AML-193 (cell line): ENCODE measurements around the gene SUCO.

Experiments used
- DNase-seq, 2 experiments: peaks; one replicate each; lab custom pipeline; 2025; lab: John Stamatoyannopoulos, UW

The SUCO gene

GRCh38 chr1:172515436-172515835 lies 17.5 kb upstream of the SUCO start:
- DNase-seq: no peak

DNA sequence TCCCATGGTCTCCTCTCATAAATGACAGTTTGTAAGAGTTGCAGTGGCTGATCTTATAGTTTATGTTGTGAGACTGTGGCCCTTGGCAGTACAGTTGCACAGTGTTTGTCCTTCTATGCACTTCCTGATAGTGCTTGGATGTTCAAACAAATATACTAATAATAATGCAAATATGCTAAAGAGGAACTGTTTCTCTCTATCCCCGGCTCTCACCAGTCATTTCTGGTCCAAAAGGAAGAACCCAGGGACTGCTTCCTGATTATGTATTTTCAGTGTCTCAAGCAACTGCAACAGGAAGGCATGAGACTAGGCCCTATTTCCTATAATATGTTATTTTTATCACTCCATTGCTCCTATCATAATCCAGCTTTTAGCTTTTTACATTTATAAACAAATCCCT lies 17.0 kb upstream of the SUCO start:
- DNase-seq: peak; percentile 27 to 63

DNA sequence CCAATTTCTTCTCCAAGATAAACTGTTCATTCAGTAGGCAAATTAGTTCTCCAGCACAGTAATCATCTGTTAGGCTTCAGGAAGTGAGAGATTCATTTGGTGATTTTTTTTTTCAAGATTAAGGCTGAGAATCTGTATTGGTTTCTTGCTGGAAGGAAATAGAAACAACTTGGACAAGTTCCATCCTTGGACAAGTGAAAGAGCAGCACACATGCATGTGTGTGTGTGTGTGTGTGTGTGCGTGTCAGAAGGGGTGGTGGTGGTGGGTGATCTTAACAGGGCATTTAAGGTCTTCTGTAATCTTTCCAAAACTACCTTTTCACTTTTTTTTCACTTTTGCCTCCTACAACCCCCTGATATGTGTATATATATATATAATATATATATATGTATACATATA lies 15.9 kb upstream of the SUCO start:
- no peak for DNase-seq

- DNase-seq: no peak
These were observed 15.4 kb upstream of the SUCO start for GRCh38 chr1:172517545-172517944.

- DNase-seq: no peak
These were observed 3.6 kb upstream of the SUCO start for GRCh38 chr1:172529304-172529703.

GRCh38 chr1:172530000-172530399 lies 3.0 kb upstream of the SUCO start:
- no peak for DNase-seq

GRCh38 chr1:172531412-172532182 lies 1.4 kb upstream of the SUCO start:
- DNase-seq: no peak

GRCh38 chr1:172532183-172532699 lies 709 bp upstream of the SUCO start:
- peak; percentile 95 to 96 for DNase-seq

DNA sequence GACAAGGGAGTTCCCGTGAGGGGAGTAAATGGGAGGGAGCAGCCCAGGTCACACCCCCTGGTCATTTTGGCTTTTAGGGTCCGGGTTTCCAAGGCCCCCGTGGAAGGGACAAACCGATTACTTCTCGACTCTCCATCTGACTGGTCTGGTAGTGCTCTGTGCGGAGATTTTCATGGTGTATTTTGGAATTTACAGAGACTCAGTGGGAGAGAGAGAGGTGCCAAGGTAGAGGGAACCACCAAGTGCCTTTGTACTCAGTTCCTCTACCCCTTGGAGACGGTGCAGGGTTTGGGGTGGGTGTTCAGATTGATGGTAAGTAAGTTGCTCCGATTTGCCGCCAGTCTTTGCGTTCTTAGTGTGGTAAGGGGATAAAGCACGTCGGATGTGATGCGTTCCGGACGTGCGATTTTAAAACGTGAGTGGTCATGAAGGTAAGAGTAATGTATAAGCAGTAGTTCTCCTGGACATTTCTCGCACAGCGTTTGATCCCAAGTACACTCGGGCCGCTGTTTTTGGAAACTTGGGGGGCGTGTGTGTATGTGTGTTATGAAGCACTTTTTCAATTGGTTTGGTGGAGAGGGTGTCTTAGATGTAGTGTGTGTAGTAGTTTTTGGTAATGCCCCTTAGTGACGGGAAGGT lies 682 bp downstream of the SUCO start:
- peak; percentile 32 to 42 for DNase-seq

GRCh38 chr1:172536256-172536655 lies 3.3 kb downstream of the SUCO start:
- DNase-seq: peak; percentile 50 to 63

- no peak for DNase-seq
These were observed 4.4 kb downstream of the SUCO start for GRCh38 chr1:172537366-172537765.

- no peak for DNase-seq
These were observed 5.0 kb downstream of the SUCO start for GRCh38 chr1:172537827-172538391.

DNA sequence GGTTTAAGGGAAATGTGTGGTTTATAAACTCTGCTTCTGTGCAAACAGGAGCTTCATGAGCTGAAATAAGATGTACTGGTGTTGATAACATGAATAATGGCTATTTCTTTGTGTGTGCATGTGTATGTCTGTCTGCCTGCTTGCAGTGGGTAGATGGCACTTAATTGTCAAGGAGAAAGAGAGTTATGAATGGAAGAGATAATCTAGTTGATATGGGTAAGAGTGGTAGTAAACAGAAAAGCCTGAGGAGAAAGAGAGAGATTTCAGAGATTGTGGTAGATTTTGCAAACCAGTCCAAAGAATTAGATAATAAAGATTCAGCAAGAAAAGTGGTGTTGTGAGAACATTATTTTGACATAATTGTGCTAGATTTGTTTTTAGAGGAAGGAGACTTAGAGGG lies 7.7 kb downstream of the SUCO start:
- no peak for DNase-seq

DNA sequence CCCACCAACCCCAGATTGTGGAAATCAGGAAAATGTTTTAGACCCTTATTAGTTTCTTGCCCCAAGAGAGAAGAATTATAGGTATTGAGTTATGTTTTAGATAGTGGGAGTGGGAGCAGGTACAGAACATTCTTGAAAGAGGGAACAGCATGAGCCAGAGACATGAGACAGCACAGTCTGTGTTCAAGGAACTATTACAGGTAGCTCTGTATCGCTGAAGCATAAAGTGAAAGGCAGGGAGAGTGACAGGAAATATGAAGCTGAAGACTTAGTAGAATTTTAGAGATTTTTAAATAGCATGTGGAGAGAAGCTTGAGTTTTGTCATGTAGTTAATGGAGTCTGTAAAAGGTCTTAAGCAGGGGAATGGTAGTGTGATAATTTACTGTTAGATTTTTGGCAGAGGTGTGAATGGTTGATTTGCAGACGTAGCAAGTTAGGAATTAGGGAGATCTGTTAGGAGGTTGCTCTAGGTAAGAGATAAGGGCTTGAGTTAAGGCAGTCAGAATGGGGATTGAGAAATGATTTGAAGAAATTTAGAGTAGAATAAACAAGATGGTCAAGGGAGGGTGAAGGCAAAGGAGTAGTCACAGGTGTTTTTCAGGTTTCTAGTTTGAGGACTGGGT lies 11.6 kb downstream of the SUCO start:
- no peak for DNase-seq

DNA sequence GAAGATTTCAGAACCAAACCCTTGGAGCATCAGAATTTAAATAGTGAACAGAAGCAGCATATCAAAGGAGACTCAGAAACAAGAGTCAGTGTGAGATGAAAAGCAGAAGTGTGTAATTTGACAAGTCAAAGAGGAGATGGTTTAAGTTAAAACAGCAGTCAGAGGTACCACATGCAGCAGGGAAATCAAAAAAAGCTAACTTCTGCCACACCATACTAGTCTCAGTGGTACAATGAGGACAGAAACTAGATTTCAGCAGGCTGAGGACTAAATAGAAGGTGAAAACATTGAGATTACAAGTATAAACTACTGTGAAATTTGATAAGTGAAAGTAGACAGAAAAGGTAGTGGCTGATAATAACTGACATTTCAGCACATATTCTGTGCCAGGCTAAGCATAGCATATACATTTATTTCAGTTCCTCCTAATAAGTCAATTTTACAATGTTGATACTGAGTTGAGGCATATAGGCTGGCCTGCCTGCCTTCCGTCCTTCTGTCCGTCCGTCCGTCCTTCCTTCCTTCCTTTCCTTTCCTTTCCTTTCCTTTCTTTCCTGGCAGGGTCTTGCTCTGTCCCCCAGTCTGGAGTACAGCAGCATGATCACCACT lies 12.6 kb downstream of the SUCO start:
- no peak for DNase-seq

- DNase-seq: no peak
These were observed 14.1 kb downstream of the SUCO start for GRCh38 chr1:172547071-172547470.

- no peak for DNase-seq
These were observed 16.8 kb downstream of the SUCO start for GRCh38 chr1:172549621-172550280.

DNA sequence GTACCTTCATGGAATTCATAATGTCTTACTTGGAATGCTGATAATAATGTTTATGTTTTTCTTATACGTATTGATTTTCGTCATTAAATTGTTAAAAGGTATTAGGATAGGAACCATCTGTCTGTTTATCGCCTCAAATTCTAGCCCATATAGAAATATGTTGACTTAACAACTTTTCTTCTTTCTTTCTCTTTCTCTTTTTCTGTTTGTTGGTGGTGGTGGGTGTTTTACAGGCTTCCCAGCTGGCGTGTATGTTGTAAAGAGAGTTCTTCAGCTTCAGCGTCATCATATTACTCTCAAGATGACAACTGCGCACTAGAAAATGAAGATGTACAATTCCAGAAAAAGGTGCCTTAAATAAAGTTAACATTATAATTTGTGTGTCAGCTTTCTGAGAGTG lies 18.3 kb downstream of the SUCO start:
- no peak for DNase-seq

DNA sequence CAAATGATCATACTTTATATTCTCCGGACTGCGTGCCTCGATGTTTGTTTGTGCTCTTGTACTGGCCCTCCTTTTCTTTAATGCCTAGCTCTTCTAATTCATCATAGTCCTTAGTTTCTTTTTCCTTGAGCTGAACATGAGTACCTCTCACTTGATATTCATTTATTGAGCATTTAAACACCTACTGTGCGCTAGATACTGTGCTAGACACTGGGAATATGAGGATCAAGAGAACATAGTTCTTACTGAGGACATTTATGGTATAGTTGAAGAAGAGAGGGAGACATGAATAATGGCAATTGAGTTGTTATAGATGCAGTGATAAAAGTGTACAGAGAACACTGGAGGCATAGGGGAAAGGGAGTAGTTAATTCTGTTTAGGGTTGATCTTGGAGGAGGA lies 22.0 kb downstream of the SUCO start:
- no peak for DNase-seq

- DNase-seq: no peak
These were observed 23.5 kb downstream of the SUCO start for GRCh38 chr1:172556461-172556860.

- no peak for DNase-seq
These were observed 24.3 kb downstream of the SUCO start for GRCh38 chr1:172557270-172557669.
